GM12873 (cell line): ENCODE results near the gene RGS5.

ENCODE experiments used
- TF ChIP-seq, protein P1 (sequence below): IDR thresholded peaks from 2 replicates; pipeline ENCODE4 v1.5.1; 2012; ENCODE audit warnings: low read depth, mild to moderate bottlenecking, moderate library complexity, low read length, control low read depth; ENCODE audit not compliant: insufficient read depth; ENCODE audit errors: missing control alignments

The RGS5 gene

DNA sequence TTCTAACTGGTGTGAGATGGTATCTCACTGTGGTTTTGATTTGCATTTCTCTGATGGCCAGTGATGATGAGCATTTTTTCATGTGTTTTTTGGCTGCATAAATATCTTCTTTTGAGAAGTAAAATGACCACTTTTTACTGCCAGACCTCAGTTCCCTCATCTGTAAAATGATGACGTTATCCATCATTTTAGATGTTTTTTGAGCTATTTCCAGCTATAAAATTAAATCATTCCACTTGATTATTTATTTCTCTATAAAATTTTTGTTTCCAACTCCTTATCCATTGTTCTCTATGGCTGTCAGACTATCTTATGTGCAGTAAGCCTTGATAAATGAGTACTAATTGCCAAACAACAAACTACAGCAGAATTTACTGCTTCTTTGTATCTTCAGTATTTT, 33.2 kb downstream of the RGS5 start:
- TF ChIP-seq, protein P1, sequence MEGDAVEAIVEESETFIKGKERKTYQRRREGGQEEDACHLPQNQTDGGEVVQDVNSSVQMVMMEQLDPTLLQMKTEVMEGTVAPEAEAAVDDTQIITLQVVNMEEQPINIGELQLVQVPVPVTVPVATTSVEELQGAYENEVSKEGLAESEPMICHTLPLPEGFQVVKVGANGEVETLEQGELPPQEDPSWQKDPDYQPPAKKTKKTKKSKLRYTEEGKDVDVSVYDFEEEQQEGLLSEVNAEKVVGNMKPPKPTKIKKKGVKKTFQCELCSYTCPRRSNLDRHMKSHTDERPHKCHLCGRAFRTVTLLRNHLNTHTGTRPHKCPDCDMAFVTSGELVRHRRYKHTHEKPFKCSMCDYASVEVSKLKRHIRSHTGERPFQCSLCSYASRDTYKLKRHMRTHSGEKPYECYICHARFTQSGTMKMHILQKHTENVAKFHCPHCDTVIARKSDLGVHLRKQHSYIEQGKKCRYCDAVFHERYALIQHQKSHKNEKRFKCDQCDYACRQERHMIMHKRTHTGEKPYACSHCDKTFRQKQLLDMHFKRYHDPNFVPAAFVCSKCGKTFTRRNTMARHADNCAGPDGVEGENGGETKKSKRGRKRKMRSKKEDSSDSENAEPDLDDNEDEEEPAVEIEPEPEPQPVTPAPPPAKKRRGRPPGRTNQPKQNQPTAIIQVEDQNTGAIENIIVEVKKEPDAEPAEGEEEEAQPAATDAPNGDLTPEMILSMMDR = no peak

DNA sequence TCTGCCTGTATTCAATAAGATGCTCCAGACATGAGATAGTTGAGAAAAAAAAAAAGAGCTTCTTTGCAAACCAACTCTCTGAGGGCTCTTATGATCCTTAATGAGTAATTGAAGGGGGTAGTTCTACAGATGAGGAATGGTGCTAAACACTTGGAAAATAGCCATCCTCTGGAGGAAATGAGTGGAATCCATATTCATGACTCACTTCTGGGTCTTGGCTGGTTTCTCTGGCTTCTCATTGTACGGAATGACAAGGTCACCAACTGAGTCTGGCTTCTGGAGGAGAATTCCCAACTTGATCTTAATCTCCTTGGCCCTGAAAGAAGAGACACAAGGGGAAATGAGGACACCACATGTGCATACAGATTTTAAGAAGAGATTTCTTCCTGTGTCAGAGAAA, 34.7 kb downstream of the RGS5 start:
- TF ChIP-seq, protein P1 = no peak

DNA sequence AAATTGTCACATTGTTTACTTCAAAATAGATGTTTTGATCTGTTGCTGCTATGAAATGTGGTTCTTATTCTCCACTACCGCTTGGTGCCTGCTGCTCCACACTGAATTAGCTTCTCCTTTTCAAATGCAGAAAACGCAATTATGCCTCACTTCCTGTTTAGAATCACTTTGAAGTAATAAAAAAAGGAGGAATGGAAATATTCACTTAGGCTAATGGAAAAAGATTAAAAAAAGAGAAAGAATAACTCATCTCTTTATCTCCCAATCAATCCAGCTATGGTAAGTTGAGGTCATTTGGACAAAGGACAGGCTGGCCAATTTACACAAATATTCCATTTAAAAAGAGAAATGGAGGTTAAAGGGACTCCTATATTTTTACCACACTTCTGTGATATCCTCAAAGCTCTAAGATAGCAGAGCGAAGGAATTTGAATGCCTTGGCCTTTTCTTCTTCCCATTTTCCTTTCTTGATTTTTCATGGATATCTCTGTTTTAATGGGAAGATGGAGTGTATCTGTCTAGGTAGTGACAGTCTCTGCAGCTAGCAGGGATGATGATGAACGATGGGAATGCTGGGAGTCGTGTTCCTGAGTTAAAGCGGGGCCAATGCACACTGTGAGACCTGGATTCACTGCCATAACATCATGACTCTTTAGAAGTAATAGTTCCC, 35.7 kb downstream of the RGS5 start:
- TF ChIP-seq, protein P1 = no peak

DNA sequence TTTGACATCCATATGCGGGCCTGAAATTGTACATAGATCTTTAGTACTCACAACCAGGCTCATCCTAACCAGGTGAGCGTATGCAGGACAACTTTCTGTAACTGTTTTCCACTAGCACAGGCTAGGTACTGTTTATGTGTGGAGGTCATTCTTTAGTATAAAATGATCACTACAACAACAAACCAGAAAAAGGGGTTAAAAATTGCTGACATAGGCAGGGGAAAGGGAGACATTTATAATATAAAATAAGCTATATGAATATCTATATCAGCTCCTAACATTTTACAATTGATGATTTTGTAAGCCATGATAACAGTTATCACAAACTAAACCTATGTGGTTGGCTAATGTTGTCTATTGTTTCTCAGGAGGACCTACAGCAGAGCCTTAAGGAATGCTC, 37.6 kb downstream of the RGS5 start:
- TF ChIP-seq, protein P1 = no peak

DNA sequence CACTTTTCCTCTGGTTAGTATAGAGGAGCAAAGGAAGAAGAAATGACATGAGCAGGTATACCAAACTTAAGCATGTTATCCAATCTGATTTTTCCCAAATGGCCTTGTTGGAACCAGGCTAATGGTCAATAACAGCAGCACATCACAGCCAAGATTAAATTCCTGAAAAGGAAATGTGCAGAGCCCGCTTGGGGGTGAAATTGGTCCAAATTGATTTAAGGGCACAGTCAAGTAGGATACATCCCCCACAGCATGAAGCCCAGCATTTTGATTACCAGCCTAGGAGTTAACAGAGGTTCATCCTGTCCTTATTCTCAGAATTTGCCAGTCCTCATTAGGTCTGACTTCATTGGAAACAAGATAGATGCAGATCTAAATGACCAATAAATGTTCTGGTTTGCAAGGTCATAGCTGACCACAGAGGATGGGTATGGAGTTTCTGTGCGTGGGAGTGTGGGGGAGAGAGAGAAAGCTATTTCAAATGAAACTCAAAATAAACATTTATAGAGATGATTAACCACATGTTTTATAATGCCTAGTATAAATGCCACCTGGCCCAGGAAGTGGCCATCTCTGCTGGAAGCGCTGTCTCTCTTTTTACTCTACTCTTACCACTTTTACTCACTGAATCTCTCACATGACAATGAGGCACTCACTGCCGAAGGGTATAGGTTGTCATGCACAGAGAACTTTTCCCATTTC, 38.7 kb downstream of the RGS5 start:
- TF ChIP-seq, protein P1 = no peak

DNA sequence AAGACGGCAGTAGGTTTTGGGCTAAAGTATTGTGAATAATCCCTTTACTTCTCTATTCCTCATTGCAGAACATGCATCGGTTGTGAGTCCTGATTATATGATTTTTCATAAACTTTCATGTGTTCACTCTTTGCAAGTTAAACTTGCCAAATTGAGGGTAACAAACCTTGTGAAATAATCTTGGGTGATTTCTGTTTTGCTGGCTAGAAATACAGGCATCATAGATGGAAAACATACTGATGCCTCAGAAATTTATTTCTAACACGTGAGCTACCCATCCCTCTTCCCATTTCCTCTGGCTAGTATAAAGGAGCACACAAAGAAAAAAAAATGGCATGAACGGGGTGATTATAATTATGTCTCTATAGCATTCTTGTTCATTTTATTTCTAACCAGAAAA, 39.6 kb downstream of the RGS5 start:
- TF ChIP-seq, protein P1 = no peak

DNA sequence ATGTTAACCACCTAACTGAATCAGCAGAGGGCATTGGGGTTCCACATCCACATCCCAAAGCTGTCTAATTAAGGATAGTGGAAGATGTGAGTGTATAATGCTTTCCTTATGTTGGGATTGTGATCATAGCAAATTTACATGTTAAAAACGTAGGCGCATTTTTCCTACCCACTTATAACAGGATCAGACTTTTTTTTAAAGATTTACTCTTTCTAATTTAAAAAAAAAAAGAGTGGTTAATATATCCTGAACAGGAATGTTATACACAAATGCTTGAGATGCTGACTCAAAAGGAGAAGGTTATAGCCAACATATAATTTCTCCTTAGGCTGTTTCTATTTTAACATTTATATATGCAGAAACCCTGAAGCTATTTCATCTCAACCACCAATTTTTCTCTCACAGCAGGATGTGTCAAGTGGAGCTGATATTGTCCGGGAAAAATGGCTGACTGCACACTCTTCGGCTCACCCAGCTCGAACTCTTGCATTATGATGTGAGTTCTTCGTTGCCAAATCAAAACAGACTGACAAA, 40.3 kb downstream of the RGS5 start:
- TF ChIP-seq, protein P1 = no peak
